Activated CD4-positive, CD25-positive, alpha-beta regulatory T cell (primary cell): ENCODE results near the gene DHX58.

ENCODE experiments used
- DNase-seq, 4 experiments: peaks; one replicate each; lab custom pipeline; 2025; lab: John Stamatoyannopoulos, UW

The DHX58 gene

DNA sequence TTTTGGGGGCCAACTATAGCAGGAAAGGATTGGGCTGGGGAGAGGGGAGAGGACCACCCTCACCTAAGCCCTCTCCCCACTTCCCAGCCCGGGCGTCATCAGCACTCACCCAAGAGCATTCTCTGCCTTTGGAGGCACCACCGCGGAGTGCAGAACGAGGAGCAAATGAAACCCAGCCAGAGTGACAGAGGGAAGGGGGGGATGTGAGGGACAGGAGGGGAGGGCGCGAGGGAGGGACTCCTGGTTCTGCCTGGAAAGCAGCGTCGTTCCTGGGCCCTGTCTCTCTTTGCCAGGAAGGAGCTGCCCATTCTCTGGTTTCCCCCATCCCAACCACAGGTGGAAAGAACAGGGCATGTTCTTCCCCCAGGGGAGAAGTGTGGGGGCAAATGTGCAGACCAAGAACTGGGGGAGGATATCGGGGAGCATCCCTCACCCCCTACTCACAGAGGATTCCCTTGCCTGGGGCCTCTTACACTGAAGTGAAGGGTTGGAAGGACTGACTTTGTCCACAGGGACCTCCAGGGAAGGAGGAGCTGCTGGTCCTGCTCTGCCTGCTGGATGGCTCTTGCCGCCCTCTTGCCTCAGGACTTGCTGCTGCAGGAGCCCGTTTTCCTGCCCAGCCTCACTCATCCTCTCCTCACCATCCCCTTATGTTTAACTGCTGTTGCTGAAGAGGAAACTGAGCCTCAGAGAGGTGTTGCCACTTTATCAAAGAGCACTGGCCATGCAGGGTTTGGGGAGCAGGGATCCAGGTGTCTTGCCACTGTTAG is 58.6 kb downstream of the DHX58 start:
- no peak for DNase-seq

DNA sequence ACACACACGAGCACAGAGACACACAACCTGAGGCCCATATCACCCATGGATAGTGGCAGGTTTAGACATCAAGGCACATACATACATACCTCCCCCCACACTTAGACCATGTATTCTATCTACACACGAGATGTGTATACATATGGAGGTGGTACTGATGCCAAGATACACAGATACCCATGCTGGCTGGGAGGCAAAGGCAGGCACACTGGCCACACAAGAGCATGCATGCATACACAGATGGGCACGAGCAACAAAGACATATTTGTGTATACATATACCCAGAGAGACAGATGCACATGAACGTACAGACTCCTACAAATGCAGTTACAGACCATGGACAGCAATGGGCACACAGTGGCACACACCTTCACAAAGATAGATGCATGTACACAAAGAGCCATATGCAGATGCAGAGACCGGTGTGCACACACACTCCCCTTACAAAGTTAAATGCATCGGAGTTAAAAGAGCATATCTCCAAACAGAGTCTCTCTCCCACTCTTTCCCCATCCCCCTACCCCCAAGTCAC is 60.1 kb downstream of the DHX58 start:
- no peak for DNase-seq

DNA sequence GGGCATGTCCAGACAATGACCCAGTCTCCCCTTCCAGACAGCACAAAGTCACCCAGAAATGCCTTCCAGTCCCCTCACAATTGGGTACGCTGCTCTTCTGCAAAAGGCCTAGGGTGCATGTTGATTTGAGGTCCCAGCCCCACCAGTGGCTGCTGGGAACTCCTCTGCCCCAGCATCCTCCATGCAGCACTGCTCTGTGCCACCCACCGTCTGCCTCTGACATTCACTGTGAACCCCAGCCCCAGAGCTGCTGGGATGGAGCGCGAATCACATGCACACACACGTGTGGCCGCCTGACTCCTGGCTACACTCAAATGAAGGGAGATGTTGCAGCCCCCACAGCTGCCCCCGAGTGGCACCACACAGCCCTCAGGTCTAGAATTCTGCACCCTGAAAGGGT is 60.9 kb downstream of the DHX58 start:
- no peak for DNase-seq
